SU-DHL-6 (cell line): ENCODE results near the gene HYDIN.

Experiments
- H2AFZ ChIP-seq: fragments of 200-600 bp; sonication (generic); 2 replicates; pipeline ENCODE4 v1.6.1; 2014; ENCODE audit warnings: low read depth, mild to moderate bottlenecking, moderate library complexity, mixed read lengths, antibody characterized with exemption, low read length; ENCODE audit not compliant: severe bottlenecking
- H3F3A ChIP-seq: fragments of 200-600 bp; shearing (Covaris generic); 2 replicates; pipeline ENCODE4 v1.6.0; 2016; ENCODE audit warnings: antibody characterized with exemption, mild to moderate bottlenecking; ENCODE audit not compliant: insufficient read depth
- H3K27ac ChIP-seq: fragments of 200-600 bp; sonication (generic); 2 replicates; pipeline ENCODE4 v1.5.1; 2016; ENCODE audit warnings: low read depth, mild to moderate bottlenecking, low read length, moderate library complexity, mixed read lengths
- H3K27me3 ChIP-seq: fragments of 200-600 bp; sonication (generic), shearing (Covaris generic); 2 replicates; pipeline ENCODE4 v1.6.0; 2014; ENCODE audit warnings: mild to moderate bottlenecking, low read length
- H3K36me3 ChIP-seq: fragments of 200-600 bp; sonication (generic); 2 replicates; pipeline ENCODE4 v1.6.1; 2014; ENCODE audit warnings: mild to moderate bottlenecking, low read length, mixed read lengths
- H3K4me2 ChIP-seq: fragments of 300-600, 200-600 bp; shearing (Covaris generic), sonication (generic); 2 replicates; pipeline ENCODE4 v1.6.0; 2014; ENCODE audit warnings: low read length, low read depth, mild to moderate bottlenecking; ENCODE audit not compliant: poor library complexity, severe bottlenecking
- H3K4me3 ChIP-seq: fragments of 200-600 bp; sonication (generic); 2 replicates; pipeline ENCODE4 v1.5.1; 2014; ENCODE audit warnings: antibody characterized with exemption, low read length, mild to moderate bottlenecking, mixed read lengths; ENCODE audit not compliant: insufficient read depth, poor library complexity, severe bottlenecking
- H3K79me2 ChIP-seq: fragments of 200-600 bp; sonication (generic); 2 replicates; pipeline ENCODE4 v1.6.1; 2014; ENCODE audit warnings: mild to moderate bottlenecking, low read length, moderate library complexity; ENCODE audit not compliant: insufficient read depth
- H3K9ac ChIP-seq: fragments of 200-600 bp; sonication (generic); 2 replicates; pipeline ENCODE4 v1.7.0; 2014; ENCODE audit warnings: mild to moderate bottlenecking, low read length
- H3K9me2 ChIP-seq: fragments of 200-600 bp; sonication (generic); replicated peaks from 2 replicates; pipeline ENCODE4 v1.6.1; 2014; ENCODE audit warnings: low read length; ENCODE audit not compliant: insufficient read depth
- H3K9me3 ChIP-seq: fragments of 200-600 bp; sonication (generic); 2 replicates; pipeline ENCODE4 v1.6.1; 2014; ENCODE audit warnings: low read length, mixed read lengths; ENCODE audit not compliant: insufficient read depth
- H4K20me1 ChIP-seq: fragments of 200-600 bp; sonication (generic); 2 replicates; pipeline ENCODE4 v1.6.1; 2014; ENCODE audit warnings: low read depth, mild to moderate bottlenecking, antibody characterized with exemption, low read length, moderate library complexity, mixed read lengths
- CTCF ChIP-seq: fragments of 200-600 bp; sonication (generic); IDR thresholded peaks from one replicate; pipeline ENCODE4 v1.5.1; 2017; ENCODE audit warnings: antibody characterized with exemption, mild to moderate bottlenecking, low read length, moderate library complexity; ENCODE audit not compliant: insufficient read depth, poor library complexity, severe bottlenecking
- EZH2phosphoT487 ChIP-seq: fragments of 200-600 bp; sonication (generic), shearing (Covaris generic); conservative IDR thresholded peaks from 2 replicates; pipeline ENCODE4 v1.6.1; 2018; ENCODE audit warnings: mild to moderate bottlenecking, antibody characterized with exemption, low read length, moderate library complexity, mixed read lengths

HYDIN gene

GRCh38 chr16:70788668-70789594, 441.6 kb downstream of the HYDIN start:
- TF ChIP-seq EZH2phosphoT487 (no peak), CTCF (no peak)
- no peak overlapping the region for H3K4me3 ChIP-seq
- H3K9me2 ChIP-seq: no peaks in the 10 kb centered on the region
- H3K27me3 ChIP-seq: no peaks in the 10 kb centered on the region
- no peak overlapping the region for H3K4me2 ChIP-seq
- H3K79me2 ChIP-seq: peaks cover 51% of the 10 kb centered on the region
- no peak overlapping the region for H3K9ac ChIP-seq
- no peak overlapping the region for H3K27ac ChIP-seq
- no peaks in the 10 kb centered on the region for H4K20me1 ChIP-seq
- no peaks in the 10 kb centered on the region for H3F3A ChIP-seq
- no peak overlapping the region for H2AFZ ChIP-seq
- no peaks in the 10 kb centered on the region for H3K36me3 ChIP-seq
- no peaks in the 10 kb centered on the region for H3K9me3 ChIP-seq

GRCh38 chr16:70786020-70786755, 444.3 kb downstream of the HYDIN start:
- H3K36me3 ChIP-seq: peaks cover 4% of the 10 kb centered on the region

More at GRCh38 chr16:70786020-70786755, 444.3 kb downstream of the HYDIN start:
- Histone ChIP-seq H2AFZ (no peak overlapping the region), H4K20me1 (no peaks in the 10 kb centered on the region), H3K9me2 (no peaks in the 10 kb centered on the region), H3K4me2 (no peak overlapping the region), H3F3A (no peaks in the 10 kb centered on the region), H3K9me3 (no peaks in the 10 kb centered on the region), H3K79me2 (peaks cover 24% of the 10 kb centered on the region; the same call in 1 of the 2 replicates), H3K27me3 (no peaks in the 10 kb centered on the region), H3K27ac (no peak overlapping the region), H3K9ac (no peak overlapping the region), H3K4me3 (no peak overlapping the region)
- TF ChIP-seq EZH2phosphoT487 (no peak), CTCF (no peak)
